GM23338 (cell line): ENCODE data around the gene ADGRL1. TPM values are rescaled to one million over a fixed set of nuclear protein-coding genes. Genes with fewer than 3 reads are reported as not detected.

Experiments used
- ATAC-seq: fragments of 200-7000 bp; cut with Tn5 transposase; 3 replicates; pipeline ENCODE4 v1.9.1; 2020
- DNase-seq: peaks from one replicate; pipeline ENCODE4 v3.0.0-alpha.2; 2015; ENCODE audit warnings: low spot score
- H2AFZ ChIP-seq: fragments of 200-600 bp; sonication (generic); 2 replicates; pipeline ENCODE4 v1.8.0; 2016; ENCODE audit warnings: antibody characterized with exemption, mild to moderate bottlenecking, moderate library complexity
- H3F3A ChIP-seq: fragments of 200-600 bp; sonication (generic); replicated peaks from 2 replicates; pipeline ENCODE4 v1.8.0; 2017; ENCODE audit warnings: antibody characterized with exemption, mixed run types, low read depth
- H3K27ac ChIP-seq: fragments of 200-600 bp; sonication (generic); 2 replicates; pipeline ENCODE4 v1.6.1; 2016; ENCODE audit warnings: low read depth
- H3K27me3 ChIP-seq: fragments of 200-600 bp; sonication (generic); 2 replicates; pipeline ENCODE4 v1.8.0; 2016; ENCODE audit warnings: mild to moderate bottlenecking, mixed run types, moderate library complexity; ENCODE audit not compliant: insufficient read depth
- H3K36me3 ChIP-seq: fragments of 200-600 bp; sonication (generic); 2 replicates; pipeline ENCODE4 v1.8.0; 2016; ENCODE audit warnings: mild to moderate bottlenecking; ENCODE audit not compliant: insufficient read depth
- H3K4me1 ChIP-seq: fragments of 200-600 bp; sonication (generic); 2 replicates; pipeline ENCODE4 v1.8.0; 2016; ENCODE audit warnings: mild to moderate bottlenecking, moderate library complexity; ENCODE audit not compliant: insufficient read depth
- H3K4me2 ChIP-seq: fragments of 200-600 bp; sonication (generic); 2 replicates; pipeline ENCODE4 v1.7.1; 2017; ENCODE audit warnings: mixed run types
- H3K4me3 ChIP-seq: fragments of 200-600 bp; sonication (generic); 2 replicates; pipeline ENCODE4 v1.6.1; 2016; ENCODE audit warnings: mixed run types
- H3K79me2 ChIP-seq: fragments of 200-600 bp; sonication (generic); replicated peaks from 2 replicates; pipeline ENCODE4 v1.8.0; 2017; ENCODE audit warnings: mild to moderate bottlenecking; ENCODE audit not compliant: insufficient read depth
- H3K9me2 ChIP-seq: fragments of 200-600 bp; sonication (generic); 2 replicates; pipeline ENCODE4 v1.8.0; 2017; ENCODE audit not compliant: insufficient read depth
- H4K20me1 ChIP-seq: fragments of 200-600 bp; sonication (generic); replicated peaks from 2 replicates; pipeline ENCODE4 v1.8.0; 2017; ENCODE audit warnings: mild to moderate bottlenecking; ENCODE audit not compliant: insufficient read depth
- H3K27ac Mint-ChIP-seq: 2 replicates; pipeline ENCODE4 v1.8.0; 2020; ENCODE audit warnings: inconsistent platforms, mild to moderate bottlenecking, moderate library complexity, mixed read lengths
- H3K27me3 Mint-ChIP-seq: 3 replicates; pipeline ENCODE4 v1.8.0; 2022; ENCODE audit warnings: low read depth, mild to moderate bottlenecking, moderate library complexity, mixed read lengths, inconsistent platforms; ENCODE audit not compliant: insufficient read depth, poor library complexity
- H3K36me3 Mint-ChIP-seq: 3 replicates; pipeline ENCODE4 v1.8.0; 2021; ENCODE audit warnings: low read depth, mild to moderate bottlenecking, inconsistent platforms, moderate library complexity, mixed read lengths
- H3K4me1 Mint-ChIP-seq: 3 replicates; pipeline ENCODE4 v1.8.0; 2020; ENCODE audit warnings: mild to moderate bottlenecking, inconsistent platforms, mixed read lengths
- H3K4me3 Mint-ChIP-seq: 3 replicates; pipeline ENCODE4 v1.8.0; 2021; ENCODE audit warnings: moderate library complexity, mild to moderate bottlenecking, inconsistent platforms, mixed read lengths
- H3K9me3 Mint-ChIP-seq: 3 replicates; pipeline ENCODE4 v1.8.0; 2020; ENCODE audit warnings: moderate library complexity, mild to moderate bottlenecking, inconsistent platforms, mixed read lengths
- CREB1 ChIP-seq: fragments of 250-450 bp; sonication (Bioruptor Pico); IDR thresholded peaks from 2 replicates; pipeline ENCODE4 v1.5.0; 2020; ENCODE audit warnings: low read depth, mild to moderate bottlenecking, moderate library complexity
- EZH2 ChIP-seq: fragments of 200-600 bp; sonication (generic); IDR thresholded peaks from one replicate; pipeline ENCODE4 v1.8.0; 2017; ENCODE audit warnings: antibody characterized with exemption, mild to moderate bottlenecking, low read depth; ENCODE audit not compliant: unreplicated experiment
- EZH2phosphoT487 ChIP-seq: fragments of 200-600 bp; sonication (generic); IDR thresholded peaks from one replicate; pipeline ENCODE4 v1.8.1; 2018; ENCODE audit warnings: antibody characterized with exemption; ENCODE audit not compliant: unreplicated experiment
- JUNB ChIP-seq: IDR thresholded peaks from one replicate; pipeline ENCODE4 v1.6.1; 2016; ENCODE audit warnings: antibody characterized with exemption; ENCODE audit not compliant: unreplicated experiment
- NANOG ChIP-seq: IDR thresholded peaks from 2 replicates; pipeline ENCODE4 v1.6.1; 2016; ENCODE audit warnings: antibody characterized with exemption, borderline replicate concordance
- POLR2AphosphoS5 ChIP-seq: IDR thresholded peaks from 2 replicates; pipeline ENCODE4 v1.6.1; 2016; ENCODE audit warnings: antibody characterized with exemption, low read depth
- STAT1 ChIP-seq: IDR thresholded peaks from one replicate; pipeline ENCODE4 v1.6.1; 2016; ENCODE audit warnings: antibody characterized with exemption; ENCODE audit not compliant: unreplicated experiment
- ZNF114 ChIP-seq: fragments of 250-450 bp; sonication (Bioruptor Pico); IDR thresholded peaks from 2 replicates; pipeline ENCODE4 v1.5.0; 2020; ENCODE audit warnings: mild to moderate bottlenecking, moderate library complexity
- ZNF331 ChIP-seq: fragments of 250-450 bp; sonication (Bioruptor Pico); IDR thresholded peaks from 2 replicates; pipeline ENCODE4 v1.5.0; 2020; ENCODE audit warnings: low read depth, mild to moderate bottlenecking, moderate library complexity
- polyA plus RNA-seq: library from polyadenylated mRNA; unstranded; fragments of >200 nt; fragmentation: Nextera tagmentation; extraction: Ambion mirVana; gene quantifications from 2 replicates; pipeline ENCODE4 v1.2.1, GENCODE V29; 2016
- total RNA-seq: library from RNA; depleted of rRNA; stranded (reverse); fragments of >200 nt; shearing (Covaris generic); gene quantifications from 2 replicates; pipeline ENCODE4 v1.2.3, GENCODE V29; 2014
- TF ChIP-seq, protein P1 (sequence below): fragments of 250-450 bp; sonication (Bioruptor Pico); IDR thresholded peaks from 2 replicates; pipeline ENCODE4 v1.5.0; 2020; ENCODE audit warnings: mild to moderate bottlenecking, moderate library complexity
- TF ChIP-seq, protein P2 (sequence below): IDR thresholded peaks from 2 replicates; pipeline ENCODE4 v1.6.1; 2016; ENCODE audit warnings: antibody characterized with exemption
- TF ChIP-seq, protein P3 (sequence below): IDR thresholded peaks from one replicate; pipeline ENCODE4 v1.6.1; 2018; ENCODE audit warnings: antibody characterized with exemption; ENCODE audit not compliant: unreplicated experiment
- TF ChIP-seq, protein P4 (sequence below), 2 experiments: fragments of 200-600 bp in 1 of 2; sonication (generic) in 1 of 2; conservative IDR thresholded peaks; 2 replicates each; pipeline versions ENCODE4 v1.5.1 to v1.6.1; 2016 to 2017; ENCODE audit warnings: antibody characterized with exemption in 2 of 2, low read depth in 2 of 2, mild to moderate bottlenecking in 2 of 2, moderate library complexity in 1 of 2

Gene ADGRL1
- total and polyA plus RNA-seq, 2 experiments from 2014 or later = 20.6 to 100 TPM

DNA sequence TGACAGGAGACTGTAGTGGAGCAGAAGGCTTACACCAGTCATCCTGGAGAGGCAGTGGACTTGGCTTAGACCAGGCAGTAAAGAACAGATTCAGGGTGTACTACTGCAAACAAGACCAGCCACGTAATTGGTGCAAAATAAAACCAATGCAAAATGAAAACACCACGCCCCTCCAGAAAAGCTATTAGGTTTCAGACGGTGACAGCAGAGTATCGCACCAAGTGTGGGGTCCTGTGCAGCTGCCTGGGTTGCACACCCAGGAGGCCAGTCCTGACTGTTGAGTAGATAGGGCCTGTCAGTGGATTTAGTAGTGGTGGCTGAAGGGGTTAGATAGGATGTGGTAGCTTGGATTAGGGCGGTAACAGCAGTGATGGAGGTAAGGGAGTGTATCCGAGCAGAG is 83.0 kb downstream of the ADGRL1 start:
- no peaks in the 10 kb centered on the region; the same call in 1 of the 2 replicates for H3K36me3 ChIP-seq
- Mint-ChIP-seq H3K4me1 (peaks cover 9% of the 10 kb centered on the region), H3K4me3 (no peak overlapping the region), H3K36me3 (peaks cover 51% of the 10 kb centered on the region), H3K27me3 (peaks cover 21% of the 10 kb centered on the region), H3K27ac (no peak overlapping the region), H3K9me3 (no peaks in the 10 kb centered on the region; the same call in 2 of the 3 replicates)
- ATAC-seq (no peak), DNase-seq (no peak)
- no peak overlapping the region for H3K4me2 ChIP-seq
- TF ChIP-seq, protein P1, sequence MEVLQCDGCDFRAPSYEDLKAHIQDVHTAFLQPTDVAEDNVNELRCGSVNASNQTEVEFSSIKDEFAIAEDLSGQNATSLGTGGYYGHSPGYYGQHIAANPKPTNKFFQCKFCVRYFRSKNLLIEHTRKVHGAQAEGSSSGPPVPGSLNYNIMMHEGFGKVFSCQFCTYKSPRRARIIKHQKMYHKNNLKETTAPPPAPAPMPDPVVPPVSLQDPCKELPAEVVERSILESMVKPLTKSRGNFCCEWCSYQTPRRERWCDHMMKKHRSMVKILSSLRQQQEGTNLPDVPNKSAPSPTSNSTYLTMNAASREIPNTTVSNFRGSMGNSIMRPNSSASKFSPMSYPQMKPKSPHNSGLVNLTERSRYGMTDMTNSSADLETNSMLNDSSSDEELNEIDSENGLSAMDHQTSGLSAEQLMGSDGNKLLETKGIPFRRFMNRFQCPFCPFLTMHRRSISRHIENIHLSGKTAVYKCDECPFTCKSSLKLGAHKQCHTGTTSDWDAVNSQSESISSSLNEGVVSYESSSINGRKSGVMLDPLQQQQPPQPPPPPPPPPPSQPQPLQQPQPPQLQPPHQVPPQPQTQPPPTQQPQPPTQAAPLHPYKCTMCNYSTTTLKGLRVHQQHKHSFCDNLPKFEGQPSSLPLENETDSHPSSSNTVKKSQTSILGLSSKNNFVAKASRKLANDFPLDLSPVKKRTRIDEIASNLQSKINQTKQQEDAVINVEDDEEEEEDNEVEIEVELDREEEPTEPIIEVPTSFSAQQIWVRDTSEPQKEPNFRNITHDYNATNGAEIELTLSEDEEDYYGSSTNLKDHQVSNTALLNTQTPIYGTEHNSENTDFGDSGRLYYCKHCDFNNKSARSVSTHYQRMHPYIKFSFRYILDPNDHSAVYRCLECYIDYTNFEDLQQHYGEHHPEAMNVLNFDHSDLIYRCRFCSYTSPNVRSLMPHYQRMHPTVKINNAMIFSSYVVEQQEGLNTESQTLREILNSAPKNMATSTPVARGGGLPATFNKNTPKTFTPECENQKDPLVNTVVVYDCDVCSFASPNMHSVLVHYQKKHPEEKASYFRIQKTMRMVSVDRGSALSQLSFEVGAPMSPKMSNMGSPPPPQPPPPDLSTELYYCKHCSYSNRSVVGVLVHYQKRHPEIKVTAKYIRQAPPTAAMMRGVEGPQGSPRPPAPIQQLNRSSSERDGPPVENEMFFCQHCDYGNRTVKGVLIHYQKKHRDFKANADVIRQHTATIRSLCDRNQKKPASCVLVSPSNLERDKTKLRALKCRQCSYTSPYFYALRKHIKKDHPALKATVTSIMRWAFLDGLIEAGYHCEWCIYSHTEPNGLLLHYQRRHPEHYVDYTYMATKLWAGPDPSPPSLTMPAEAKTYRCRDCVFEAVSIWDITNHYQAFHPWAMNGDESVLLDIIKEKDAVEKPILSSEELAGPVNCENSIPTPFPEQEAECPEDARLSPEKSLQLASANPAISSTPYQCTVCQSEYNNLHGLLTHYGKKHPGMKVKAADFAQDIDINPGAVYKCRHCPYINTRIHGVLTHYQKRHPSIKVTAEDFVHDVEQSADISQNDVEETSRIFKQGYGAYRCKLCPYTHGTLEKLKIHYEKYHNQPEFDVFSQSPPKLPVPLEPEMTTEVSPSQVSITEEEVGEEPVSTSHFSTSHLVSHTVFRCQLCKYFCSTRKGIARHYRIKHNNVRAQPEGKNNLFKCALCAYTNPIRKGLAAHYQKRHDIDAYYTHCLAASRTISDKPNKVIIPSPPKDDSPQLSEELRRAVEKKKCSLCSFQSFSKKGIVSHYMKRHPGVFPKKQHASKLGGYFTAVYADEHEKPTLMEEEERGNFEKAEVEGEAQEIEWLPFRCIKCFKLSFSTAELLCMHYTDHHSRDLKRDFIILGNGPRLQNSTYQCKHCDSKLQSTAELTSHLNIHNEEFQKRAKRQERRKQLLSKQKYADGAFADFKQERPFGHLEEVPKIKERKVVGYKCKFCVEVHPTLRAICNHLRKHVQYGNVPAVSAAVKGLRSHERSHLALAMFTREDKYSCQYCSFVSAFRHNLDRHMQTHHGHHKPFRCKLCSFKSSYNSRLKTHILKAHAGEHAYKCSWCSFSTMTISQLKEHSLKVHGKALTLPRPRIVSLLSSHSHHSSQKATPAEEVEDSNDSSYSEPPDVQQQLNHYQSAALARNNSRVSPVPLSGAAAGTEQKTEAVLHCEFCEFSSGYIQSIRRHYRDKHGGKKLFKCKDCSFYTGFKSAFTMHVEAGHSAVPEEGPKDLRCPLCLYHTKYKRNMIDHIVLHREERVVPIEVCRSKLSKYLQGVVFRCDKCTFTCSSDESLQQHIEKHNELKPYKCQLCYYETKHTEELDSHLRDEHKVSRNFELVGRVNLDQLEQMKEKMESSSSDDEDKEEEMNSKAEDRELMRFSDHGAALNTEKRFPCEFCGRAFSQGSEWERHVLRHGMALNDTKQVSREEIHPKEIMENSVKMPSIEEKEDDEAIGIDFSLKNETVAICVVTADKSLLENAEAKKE = no peak
- TF ChIP-seq ZNF331 (CRISPR knock-in tag) (no peak), EZH2 (no peak), POLR2AphosphoS5 (no peak), STAT1 (no peak), JUNB (no peak), CREB1 (CRISPR knock-in tag) (no peak), ZNF114 (no peak), EZH2phosphoT487 (no peak), NANOG (no peak)
- TF ChIP-seq, protein P2, sequence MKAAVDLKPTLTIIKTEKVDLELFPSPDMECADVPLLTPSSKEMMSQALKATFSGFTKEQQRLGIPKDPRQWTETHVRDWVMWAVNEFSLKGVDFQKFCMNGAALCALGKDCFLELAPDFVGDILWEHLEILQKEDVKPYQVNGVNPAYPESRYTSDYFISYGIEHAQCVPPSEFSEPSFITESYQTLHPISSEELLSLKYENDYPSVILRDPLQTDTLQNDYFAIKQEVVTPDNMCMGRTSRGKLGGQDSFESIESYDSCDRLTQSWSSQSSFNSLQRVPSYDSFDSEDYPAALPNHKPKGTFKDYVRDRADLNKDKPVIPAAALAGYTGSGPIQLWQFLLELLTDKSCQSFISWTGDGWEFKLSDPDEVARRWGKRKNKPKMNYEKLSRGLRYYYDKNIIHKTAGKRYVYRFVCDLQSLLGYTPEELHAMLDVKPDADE = no peak
- TF ChIP-seq, protein P3, sequence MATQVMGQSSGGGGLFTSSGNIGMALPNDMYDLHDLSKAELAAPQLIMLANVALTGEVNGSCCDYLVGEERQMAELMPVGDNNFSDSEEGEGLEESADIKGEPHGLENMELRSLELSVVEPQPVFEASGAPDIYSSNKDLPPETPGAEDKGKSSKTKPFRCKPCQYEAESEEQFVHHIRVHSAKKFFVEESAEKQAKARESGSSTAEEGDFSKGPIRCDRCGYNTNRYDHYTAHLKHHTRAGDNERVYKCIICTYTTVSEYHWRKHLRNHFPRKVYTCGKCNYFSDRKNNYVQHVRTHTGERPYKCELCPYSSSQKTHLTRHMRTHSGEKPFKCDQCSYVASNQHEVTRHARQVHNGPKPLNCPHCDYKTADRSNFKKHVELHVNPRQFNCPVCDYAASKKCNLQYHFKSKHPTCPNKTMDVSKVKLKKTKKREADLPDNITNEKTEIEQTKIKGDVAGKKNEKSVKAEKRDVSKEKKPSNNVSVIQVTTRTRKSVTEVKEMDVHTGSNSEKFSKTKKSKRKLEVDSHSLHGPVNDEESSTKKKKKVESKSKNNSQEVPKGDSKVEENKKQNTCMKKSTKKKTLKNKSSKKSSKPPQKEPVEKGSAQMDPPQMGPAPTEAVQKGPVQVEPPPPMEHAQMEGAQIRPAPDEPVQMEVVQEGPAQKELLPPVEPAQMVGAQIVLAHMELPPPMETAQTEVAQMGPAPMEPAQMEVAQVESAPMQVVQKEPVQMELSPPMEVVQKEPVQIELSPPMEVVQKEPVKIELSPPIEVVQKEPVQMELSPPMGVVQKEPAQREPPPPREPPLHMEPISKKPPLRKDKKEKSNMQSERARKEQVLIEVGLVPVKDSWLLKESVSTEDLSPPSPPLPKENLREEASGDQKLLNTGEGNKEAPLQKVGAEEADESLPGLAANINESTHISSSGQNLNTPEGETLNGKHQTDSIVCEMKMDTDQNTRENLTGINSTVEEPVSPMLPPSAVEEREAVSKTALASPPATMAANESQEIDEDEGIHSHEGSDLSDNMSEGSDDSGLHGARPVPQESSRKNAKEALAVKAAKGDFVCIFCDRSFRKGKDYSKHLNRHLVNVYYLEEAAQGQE = no peak
- TF ChIP-seq, protein P4, sequence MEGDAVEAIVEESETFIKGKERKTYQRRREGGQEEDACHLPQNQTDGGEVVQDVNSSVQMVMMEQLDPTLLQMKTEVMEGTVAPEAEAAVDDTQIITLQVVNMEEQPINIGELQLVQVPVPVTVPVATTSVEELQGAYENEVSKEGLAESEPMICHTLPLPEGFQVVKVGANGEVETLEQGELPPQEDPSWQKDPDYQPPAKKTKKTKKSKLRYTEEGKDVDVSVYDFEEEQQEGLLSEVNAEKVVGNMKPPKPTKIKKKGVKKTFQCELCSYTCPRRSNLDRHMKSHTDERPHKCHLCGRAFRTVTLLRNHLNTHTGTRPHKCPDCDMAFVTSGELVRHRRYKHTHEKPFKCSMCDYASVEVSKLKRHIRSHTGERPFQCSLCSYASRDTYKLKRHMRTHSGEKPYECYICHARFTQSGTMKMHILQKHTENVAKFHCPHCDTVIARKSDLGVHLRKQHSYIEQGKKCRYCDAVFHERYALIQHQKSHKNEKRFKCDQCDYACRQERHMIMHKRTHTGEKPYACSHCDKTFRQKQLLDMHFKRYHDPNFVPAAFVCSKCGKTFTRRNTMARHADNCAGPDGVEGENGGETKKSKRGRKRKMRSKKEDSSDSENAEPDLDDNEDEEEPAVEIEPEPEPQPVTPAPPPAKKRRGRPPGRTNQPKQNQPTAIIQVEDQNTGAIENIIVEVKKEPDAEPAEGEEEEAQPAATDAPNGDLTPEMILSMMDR (conservative IDR thresholded peaks at IDR 0.05; ENCODE audit: low read depth in 2 of 2) = no peak
- no peak overlapping the region for H3K4me3 ChIP-seq
- peaks cover 3% of the 10 kb centered on the region for H4K20me1 ChIP-seq
- no peak overlapping the region for H2AFZ ChIP-seq
- H3K4me1 ChIP-seq = peaks cover 9% of the 10 kb centered on the region
- H3K9me2 ChIP-seq = no peaks in the 10 kb centered on the region
- H3K27ac ChIP-seq = no peak overlapping the region
- no peaks in the 10 kb centered on the region for H3K27me3 ChIP-seq
- H3K79me2 ChIP-seq = no peaks in the 10 kb centered on the region
- H3F3A ChIP-seq = peaks cover 15% of the 10 kb centered on the region; the same call in 1 of the 2 replicates
